MV-4-11 (cell line): ENCODE data around the gene HJV.
"Not testable (repeated sequence)": the region's sequence is repeated elsewhere in the genome, so short reads cannot be mapped to it uniquely, and the experiment has no call there.

ENCODE experiments used
- DNase-seq: peaks from one replicate; lab custom pipeline; 2025; lab: John Stamatoyannopoulos, UW

The HJV gene, protein sequence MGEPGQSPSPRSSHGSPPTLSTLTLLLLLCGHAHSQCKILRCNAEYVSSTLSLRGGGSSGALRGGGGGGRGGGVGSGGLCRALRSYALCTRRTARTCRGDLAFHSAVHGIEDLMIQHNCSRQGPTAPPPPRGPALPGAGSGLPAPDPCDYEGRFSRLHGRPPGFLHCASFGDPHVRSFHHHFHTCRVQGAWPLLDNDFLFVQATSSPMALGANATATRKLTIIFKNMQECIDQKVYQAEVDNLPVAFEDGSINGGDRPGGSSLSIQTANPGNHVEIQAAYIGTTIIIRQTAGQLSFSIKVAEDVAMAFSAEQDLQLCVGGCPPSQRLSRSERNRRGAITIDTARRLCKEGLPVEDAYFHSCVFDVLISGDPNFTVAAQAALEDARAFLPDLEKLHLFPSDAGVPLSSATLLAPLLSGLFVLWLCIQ

GRCh38 chr1:146021622-146022402, at the start of gene HJV:
HJV (minus strand) TSS chr1:146021735; CDS start chr1:146020231, 1,504 bp downstream.
- no peak for DNase-seq

DNA sequence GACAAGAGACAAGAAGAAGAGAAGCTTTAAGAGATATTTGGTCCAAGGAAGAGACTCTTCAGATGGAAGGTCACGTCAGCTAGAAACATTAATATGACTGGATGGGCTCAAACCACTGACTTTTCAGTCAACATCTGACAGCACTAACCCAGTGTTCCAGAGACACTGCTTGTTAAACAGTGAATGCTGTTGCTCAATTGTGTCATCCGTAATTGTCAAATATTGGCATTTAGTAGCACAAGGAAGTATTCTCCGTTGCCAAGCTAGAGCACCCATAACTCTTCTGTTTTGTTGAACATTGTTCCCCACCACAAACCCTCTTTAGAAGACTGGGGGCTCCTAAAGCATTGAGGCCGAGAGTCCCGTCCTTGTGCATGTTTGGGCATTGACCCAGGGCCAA, 37.6 kb upstream of the HJV start:
- not testable (repeated sequence) for DNase-seq

DNA sequence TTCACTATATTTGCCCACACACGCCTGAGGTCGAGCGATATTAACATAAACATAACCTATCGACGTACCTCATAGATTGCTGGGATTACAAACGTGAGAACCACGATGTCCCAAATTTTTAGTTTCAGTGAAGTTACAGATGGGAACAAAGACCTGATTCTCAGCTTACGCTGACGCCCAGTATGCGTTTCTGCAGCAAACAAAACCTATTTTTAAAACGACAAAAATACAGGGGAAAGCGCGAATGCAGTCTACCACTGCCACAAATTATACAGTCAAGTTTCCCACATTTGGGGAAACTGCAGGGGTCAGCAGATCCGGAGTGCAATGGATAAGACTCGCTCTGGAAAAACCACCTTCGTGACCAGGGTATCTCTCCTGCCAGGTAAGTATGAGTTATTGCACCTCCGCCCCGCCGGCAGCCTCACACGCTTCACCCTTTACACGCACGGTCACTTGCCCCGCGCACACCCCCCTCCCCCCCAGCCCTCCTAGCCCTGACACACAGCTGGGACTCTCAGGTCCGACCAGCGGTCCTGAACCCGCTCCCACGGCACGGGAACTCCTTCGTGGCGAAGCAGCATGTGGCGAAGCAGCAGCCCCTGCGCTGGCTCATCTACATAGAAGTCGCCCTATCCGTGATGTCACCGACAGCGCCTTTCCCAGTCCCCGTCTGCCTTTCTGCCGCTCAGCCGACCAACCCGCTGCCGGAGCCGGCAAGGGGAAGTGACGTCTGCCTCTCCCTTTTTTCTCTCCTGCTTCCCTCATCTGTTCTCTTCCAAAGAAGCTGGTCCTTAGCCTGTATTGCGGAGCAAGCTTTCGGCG, 30.5 kb upstream of the HJV start:
- peak; percentile 96 for DNase-seq

DNA sequence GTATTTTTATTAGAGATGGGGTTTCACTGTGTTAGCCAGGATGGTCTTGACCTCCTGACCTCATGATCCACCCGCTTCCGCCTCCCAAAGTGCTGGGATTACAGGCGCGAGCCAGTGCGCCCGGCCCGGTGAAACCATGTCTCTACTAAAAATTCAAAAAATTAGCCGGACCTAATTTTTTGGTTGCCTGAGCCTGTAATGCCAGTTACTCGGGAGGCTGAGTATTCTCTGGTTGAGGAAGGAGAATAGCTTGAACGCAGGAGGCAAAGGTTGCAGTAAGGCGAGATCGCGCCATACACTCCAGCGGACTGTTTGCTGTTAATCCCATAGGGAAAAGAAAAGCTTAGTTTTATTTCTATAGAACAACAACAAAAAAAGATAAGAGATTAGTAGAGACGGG, 29.9 kb upstream of the HJV start:
- DNase-seq, result no peak

DNA sequence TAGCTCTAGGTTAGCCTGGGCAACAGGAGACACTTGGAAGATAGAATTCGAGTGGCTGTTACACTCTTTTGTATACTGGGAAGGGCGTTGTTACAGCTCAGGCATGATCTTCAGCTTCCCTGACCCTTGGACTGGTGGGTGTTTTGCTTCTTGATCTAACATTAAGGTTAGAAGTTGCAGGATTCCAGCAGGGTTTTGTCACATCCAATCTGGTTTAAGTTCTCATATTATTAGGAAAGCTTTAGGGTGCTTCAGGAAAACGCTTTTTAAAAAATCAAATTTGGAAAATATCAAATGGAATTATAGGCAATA, 29.1 kb upstream of the HJV start:
- DNase-seq, result not testable (repeated sequence)

DNA sequence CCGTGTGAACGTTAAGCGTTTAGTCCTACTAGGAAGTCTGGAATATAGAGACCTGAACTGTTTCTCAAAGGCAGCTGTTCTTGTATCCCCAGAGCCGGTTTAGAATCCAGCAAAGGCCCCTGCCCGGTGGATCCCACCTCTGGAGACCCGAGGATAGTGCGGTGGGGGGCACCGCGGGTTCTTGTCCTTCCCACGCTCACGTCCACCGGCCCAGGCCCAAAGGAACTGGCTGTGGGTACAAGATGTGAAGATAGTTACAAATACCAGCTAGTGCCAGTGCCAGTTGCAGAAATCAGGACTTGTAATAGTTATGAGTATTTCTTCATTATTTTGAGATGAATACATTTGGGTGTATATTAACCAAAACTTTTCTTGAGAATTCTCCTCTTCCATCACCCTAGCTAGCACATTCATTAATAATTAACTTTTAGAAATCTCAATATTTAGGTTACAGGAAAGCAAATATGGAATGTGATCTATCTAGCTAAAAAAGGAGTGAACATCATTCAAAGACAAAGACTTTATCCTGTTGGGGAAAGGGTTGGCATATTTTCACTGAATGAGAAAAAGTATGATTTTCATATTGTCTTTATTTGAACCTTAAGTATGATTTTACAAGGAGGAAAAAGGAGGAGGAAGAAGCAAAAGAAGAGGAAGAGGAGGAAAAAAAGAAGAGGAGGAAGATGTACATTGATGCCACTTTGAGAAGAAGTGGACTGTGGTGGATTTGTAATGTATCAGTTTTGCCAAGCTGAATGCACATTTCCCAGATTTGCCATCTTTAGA, 28.5 kb upstream of the HJV start:
- not testable (repeated sequence) for DNase-seq

DNA sequence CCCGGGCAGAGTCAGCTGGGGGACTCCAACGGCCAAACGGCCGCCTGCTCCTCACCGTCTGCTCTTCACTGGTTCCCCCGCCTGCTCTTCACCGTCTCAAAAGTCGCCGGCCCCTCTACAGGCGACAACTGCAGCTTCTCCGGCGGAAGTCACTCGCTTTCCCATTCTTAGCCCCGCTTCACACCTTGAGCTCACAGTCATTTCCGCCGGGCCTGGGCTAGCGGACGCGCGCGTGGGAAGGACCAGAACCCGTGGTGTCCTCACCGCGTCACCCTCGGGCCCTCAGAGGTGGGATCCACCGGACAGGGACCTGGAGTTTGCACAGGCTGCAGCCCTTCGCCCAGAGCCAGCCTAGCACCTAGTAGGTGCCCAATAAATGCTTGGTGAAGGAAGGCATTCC, 27.9 kb upstream of the HJV start:
- no peak for DNase-seq

GRCh38 chr1:146048514-146049115, 27.1 kb upstream of the HJV start:
- peak; percentile 32 for DNase-seq

GRCh38 chr1:146046664-146047063, 25.1 kb upstream of the HJV start:
- DNase-seq, result no peak

DNA sequence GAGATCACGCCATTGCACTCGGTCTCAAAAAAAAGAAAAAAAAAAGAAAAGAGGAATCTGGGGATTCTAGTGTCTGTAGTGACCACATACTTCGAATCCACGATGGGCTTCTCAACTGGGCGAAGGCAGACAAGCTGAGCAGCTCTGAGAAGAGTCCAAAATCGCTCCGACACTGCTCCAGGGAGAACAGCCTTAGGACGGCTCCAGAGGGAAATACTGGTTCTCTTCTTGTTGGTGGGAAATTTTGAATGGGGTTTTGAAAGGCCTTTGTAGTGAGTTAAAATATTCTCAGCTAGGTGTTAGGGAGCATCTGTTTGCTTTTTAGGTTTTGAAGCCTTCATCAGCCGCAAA, 18.3 kb upstream of the HJV start:
- DNase-seq, result no peak

DNA sequence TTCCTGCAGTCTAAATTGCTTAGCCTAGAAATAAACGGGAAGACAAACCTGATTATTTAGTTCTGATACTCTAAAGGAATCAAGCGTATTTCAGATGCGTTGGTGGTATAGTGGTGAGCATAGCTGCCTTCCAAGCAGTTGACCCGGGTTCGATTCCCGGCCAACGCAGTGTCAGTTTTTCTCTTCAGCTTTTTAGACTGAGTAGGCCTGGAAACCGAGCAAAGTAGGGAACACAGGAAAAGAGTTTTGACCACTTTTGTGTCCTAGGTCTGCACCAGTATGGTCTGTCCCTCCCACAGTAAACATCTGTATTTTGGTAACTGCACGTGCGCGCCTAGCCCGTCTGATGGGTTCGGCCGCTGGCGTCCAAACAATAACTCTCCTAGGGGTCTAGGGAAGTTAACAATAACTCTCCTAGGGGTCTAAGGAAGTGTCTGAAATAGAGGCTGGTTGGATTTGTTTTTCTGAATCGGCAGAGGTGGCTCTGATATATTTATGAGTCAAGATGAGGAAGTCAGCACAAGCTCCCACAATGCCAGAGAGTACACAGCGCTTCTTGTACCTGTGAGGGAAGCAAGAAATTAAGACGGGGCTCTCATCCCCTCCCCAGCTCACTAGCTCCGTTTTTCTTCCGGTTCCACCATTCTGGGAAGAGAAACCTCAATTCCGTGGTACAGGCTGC, 15.6 kb upstream of the HJV start:
- peak; percentile 88 for DNase-seq

GRCh38 chr1:146036241-146036964, 14.9 kb upstream of the HJV start:
- DNase-seq, result no peak

- DNase-seq, result peak; percentile 60
Observed at GRCh38 chr1:146035048-146035423, 13.5 kb upstream of the HJV start.

GRCh38 chr1:146032631-146033219, 11.2 kb upstream of the HJV start:
- peak; percentile 59 for DNase-seq

- DNase-seq, result no peak
Observed at GRCh38 chr1:146031476-146031875, 9.9 kb upstream of the HJV start.

- no peak for DNase-seq
Observed at GRCh38 chr1:146029117-146029516, 7.6 kb upstream of the HJV start.

DNA sequence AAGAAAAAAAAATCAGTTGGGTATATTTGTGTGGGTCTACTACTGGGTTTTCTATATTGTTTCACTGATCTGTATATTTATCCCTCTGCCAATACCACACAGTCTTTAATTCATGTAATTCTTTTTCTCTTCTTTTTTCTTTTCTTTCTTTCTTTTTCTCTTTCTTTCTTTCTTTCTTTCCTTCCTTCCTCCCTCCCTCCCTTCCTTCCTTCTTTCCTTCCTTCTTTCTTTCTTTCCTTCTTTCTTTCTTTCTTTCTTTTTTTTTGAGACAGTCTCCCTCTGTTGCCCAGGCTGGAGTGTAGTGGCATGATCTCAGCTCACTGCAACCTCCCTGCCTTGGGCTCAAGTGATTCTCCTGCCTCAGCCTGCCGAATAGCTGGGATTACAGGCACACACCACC, 5.1 kb upstream of the HJV start:
- not testable (repeated sequence) for DNase-seq

- peak; percentile 5 for DNase-seq
Observed at GRCh38 chr1:146025787-146026495, 4.4 kb upstream of the HJV start.
